ENCODE data around the gene POU2F1. TPM values are rescaled to one million over a fixed set of nuclear protein-coding genes. Genes with fewer than 3 reads are reported as not detected.

Gene POU2F1
- total and polyA plus RNA-seq, 12 donors, result 1.3 to 13.9 (median 10.1) TPM

DNA sequence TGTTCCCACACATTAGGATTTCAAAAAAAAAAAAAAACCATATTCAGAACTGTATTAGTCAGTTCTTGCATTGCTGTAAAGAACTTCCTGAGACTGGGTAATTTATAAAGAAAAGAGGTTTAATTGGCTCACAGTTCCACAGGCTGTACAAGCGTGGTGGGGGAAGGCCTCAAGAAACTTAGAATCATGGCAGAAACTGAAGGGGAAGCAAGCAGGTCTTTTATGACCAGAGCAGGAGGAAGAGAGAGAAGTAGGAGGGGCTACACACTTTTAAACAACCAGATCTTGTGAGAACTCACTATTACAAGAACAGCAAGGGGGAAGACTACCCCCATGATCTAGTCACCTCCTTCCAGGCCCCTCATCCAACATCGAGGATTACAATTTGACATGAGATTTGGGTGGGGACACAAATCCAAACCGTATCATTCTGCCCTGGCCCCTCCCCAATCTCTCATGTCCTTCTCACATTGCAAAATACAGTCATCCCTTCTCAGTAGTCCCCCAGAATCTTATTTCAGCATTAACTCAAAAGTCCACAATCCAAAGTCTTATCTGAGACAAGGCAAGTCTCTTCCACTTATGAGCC lies 51.8 kb downstream of the POU2F1 start:
- no peaks in the 10 kb centered on the region for H3K9me3 ChIP-seq
- intact Hi-C loops (cut with DNase I), result loop anchor here in 1 of 10 donors (10.0 kb wide), 1 partner anchor 132 kb away; no protein-coding TSS in a partner anchor
- H3K27me3 ChIP-seq, result no peaks in the 10 kb centered on the region
- WGBS, 2 donors, result 89 to 91% methylated on average over 3 of the region's 3 CpGs
- ATAC-seq, result no peak
- no peak for DNase-seq
- no peaks in the 10 kb centered on the region for H3K36me3 ChIP-seq
- H3K4me3 ChIP-seq, result no peak overlapping the region
- peaks cover 0 to 56% (median 27%) of the 10 kb centered on the region in 9 donors for H3K4me1 ChIP-seq
- TF ChIP-seq CTCF (IDR thresholded peaks at IDR 0.05), result no peak
- no peak overlapping the region for H3K27ac ChIP-seq

DNA sequence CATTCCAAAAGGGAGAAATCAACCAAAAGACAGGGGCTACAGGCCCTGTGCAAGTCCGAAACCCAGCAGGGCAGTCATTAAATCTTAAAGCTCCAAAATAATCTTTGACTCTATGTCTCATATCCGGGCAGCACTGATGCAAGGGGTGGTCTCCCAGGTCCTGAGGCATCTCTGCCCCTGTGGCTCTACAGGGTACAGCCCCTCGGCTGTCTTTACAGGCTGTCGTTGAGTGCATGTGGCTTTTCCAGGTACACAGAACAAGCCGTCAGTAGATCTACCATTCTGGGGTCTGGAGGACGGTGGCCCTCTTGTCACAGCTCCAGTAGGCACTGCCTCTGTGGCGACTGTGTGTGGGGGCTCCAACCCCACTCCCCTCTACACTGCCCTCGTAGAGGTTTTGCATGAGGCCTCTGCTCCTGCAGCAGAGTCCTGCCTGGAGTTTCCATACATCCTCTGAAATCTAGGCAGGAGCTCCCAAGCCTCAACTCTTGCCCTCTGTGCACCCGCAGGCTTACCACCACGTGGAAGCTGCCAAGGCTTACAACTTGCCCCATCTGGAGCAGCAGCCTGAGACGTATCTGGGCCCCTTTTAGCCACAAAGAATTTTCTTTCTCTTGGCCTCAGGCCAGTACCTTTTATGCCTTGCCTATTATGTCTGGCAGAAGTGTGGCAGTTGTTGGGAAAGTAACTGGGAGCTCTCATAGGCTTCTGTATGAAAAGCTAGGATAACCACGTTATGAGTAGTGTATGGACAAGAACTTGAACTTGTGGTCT lies 52.5 kb downstream of the POU2F1 start:
- intact Hi-C loops (cut with DNase I), result loop anchor here in 1 of 10 donors (10.0 kb wide), 1 partner anchor 132 kb away; no protein-coding TSS in a partner anchor
- ATAC-seq, result peak in 6 of 8 donors; percentile 28 to 69 (median 60)
- no peaks in the 10 kb centered on the region for H3K9me3 ChIP-seq
- H3K4me3 ChIP-seq, result no peak overlapping the region
- H3K36me3 ChIP-seq, result no peaks in the 10 kb centered on the region
- 66 to 68% methylated on average over 12 of the region's 12 CpGs for WGBS, 2 donors
- H3K27ac ChIP-seq, result no peak overlapping the region
- no peak for TF ChIP-seq CTCF (IDR thresholded peaks at IDR 0.05)
- H3K4me1 ChIP-seq, result peaks cover 0 to 52% (median 23%) of the 10 kb centered on the region in 9 donors
- peak in 1 of 2 donors; percentile 8 for DNase-seq
- no peaks in the 10 kb centered on the region for H3K27me3 ChIP-seq

- Histone ChIP-seq H3K27ac (no peak overlapping the region), H3K27me3 (no peaks in the 10 kb centered on the region), H3K36me3 (no peaks in the 10 kb centered on the region), H3K4me1 (peaks cover 0 to 52% (median 19%) of the 10 kb centered on the region in 9 donors), H3K9me3 (no peaks in the 10 kb centered on the region), H3K4me3 (no peak overlapping the region)
- intact Hi-C loops (cut with DNase I), result loop anchor here in 1 of 10 donors (10.0 kb wide), 1 partner anchor 131 kb away; no protein-coding TSS in a partner anchor
- ATAC-seq (no peak), DNase-seq (no peak)
- WGBS, 2 donors, result 89 to 94% methylated on average over 1 of the region's 1 CpG
- TF ChIP-seq CTCF (IDR thresholded peaks at IDR 0.05), result no peak
Observed at GRCh38 chr1:167274061-167274460, 53.4 kb downstream of the POU2F1 start.

DNA sequence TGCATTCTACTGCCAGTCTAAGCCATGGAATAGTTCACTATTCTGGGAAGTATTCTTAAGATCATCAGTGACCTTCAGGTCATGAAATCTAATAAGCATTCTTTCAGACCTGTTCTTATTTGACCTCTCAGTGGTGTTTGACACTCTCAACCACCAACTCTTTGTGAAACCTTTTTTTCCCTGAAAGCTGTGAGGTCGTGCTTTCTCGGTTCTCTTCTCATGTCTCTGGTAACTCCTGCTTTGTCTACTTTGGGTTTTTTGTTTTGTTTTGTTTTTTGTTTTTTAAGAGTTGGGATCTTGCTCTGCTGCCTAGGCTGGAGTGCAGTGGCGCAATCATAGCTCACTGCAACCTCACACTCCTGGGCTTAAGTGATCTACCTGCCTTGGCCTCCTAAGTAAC lies 56.3 kb downstream of the POU2F1 start:
- H3K36me3 ChIP-seq, result no peaks in the 10 kb centered on the region
- peaks cover 0 to 34% (median 15%) of the 10 kb centered on the region in 9 donors for H3K4me1 ChIP-seq
- TF ChIP-seq CTCF (IDR thresholded peaks at IDR 0.05), result no peak
- H3K4me3 ChIP-seq, result no peak overlapping the region
- 93 to 97% methylated on average over 3 of the region's 3 CpGs for WGBS, 2 donors
- H3K27ac ChIP-seq, result no peak overlapping the region
- DNase-seq (no peak), ATAC-seq (no peak)
- no peaks in the 10 kb centered on the region for H3K27me3 ChIP-seq
- intact Hi-C loops (cut with DNase I), result loop anchor here in 1 of 10 donors (10.0 kb wide), 1 partner anchor 128 kb away; no protein-coding TSS in a partner anchor
- H3K9me3 ChIP-seq, result no peaks in the 10 kb centered on the region
